SH-SY5Y (cell line): ENCODE measurements around the gene SNX11.

Experiments used
- GATA2 ChIP-seq: IDR thresholded peaks from 2 replicates; pipeline ENCODE4 v1.6.1; 2011; ENCODE audit warnings: mild to moderate bottlenecking, low read depth, low read length
- GATA3 ChIP-seq: IDR thresholded peaks from 2 replicates; pipeline ENCODE4 v1.6.1; 2011; ENCODE audit warnings: low read depth, mild to moderate bottlenecking, low read length, moderate library complexity

SNX11 gene

DNA sequence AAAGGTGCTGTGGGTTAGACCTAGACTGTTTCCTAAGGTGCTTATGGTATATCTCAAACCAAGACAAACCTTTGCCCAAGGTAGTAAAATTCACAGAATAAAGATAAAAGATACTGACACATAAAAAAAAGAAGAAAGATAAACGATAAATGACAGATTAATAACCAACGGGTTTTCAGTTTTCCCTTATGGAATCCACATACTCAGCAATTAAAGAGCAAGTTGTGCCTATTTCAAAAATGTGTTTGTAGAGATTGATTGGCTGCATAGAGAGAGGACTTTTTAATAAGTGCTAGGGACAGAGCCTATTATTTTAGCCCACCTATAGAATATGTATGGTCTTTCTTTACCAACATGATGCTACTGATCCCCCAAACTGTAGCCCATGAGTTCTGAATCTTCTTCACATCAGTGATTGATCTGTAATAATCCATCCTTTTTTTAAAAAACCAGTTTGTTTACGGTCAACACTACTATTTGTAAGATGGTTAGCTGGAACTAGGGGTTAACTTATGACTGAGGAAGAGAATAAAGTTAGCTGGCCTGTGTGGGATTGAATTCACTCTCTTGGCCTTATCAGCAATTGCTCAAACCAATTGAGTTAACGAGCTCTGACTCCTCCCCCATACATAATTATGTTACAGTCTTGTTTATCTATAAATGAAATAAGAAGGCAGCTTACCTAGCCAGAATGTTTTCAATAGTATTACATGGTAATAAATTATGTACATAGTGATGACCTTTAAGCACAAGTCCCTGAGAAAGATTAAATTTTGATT is 53.8 kb downstream of the SNX11 start:
- TF ChIP-seq GATA2 (no peak), GATA3 (no peak)

DNA sequence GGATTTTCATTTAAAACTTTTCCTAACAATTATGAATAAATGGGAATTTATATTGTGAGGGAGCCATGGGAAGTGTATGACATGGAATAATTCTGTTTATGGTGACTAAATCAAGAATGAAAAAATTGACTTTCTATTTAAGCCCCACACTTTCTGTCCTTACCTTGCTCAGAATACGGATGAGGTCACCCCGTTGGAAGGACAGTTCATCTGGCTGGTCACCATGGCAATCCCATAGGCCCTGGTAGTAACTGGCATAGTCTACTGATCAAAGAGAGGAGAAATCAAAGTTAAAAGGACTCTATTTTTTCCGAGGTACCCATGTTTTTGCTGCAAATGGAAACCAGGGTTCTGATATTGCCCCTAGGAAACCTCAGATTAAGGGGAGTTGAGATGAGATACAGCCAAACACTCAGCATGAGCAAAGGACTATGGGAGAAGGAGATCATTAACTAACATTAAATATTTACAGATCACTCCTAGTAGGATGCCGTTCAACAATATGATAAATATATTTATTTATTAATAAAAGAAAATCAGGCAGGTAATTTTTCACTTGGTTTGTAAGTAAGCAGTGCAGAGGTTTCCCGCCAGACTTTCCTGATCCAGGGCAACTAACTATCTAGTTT is 54.9 kb downstream of the SNX11 start:
- TF ChIP-seq GATA3 (no peak), GATA2 (no peak)

DNA sequence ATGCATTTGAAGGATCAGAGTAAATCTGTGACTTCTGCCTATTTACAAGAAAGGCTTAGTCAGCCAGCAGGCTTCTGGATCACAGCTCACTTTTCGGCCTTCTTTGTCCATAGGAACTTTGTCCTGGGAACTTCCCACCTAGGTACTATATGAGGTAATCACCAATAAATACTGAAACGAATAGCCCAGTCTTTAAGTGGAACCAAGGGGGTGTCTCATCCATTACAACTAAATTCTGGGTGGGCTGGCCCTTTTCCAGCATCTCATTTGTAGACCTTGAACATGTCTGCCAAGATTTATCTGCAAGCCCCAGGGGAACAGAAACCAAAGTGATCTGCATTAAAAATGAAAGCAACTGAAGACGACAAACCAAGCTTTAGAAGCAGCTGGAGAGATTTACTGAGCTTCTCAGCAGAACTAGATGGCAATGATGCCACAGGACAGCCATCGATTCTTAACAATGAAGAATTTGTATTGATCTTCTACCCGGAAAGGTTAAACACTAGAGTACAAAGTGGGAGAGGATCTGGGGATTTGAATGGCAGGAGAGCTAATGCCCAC is 55.5 kb downstream of the SNX11 start:
- TF ChIP-seq GATA3 (no peak), GATA2 (no peak)

DNA sequence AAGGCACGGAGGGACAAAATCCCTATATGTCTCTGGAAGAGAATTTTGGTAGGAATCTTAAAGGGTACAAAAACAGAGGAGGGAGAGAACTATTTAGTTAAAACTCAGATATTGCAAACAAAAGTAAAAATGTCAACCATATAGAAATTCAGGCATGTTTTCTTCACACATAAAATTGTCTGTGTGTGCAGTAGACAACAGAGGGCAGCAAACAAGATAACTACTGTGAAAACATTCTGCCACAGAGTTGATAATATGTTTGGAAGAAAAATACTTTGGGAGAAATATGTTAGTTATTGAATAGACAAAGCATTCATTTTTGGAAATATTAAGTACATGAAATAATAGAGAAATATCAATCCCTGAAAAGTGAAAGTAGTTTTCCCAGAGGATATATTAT is 56.2 kb downstream of the SNX11 start:
- TF ChIP-seq GATA3, result no peak
- no peak for TF ChIP-seq GATA2

DNA sequence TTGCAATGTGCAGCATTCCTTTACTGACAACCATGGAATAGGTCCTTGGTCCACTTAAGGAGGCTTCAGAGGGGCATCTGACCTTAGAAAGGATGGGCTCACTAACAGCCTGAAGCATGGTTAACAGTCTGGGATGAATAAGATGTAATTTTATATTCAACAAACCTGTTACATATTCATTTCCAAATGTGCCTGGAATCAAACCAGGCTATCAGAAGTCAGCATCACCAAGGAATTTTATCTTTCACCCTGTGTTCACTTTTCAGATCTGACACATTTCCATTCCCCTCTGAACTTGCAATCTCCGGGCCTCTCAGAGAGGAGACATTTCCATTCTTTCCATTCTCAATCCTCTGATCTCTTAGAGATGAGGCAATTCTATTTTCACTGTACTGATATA is 62.4 kb downstream of the SNX11 start:
- TF ChIP-seq GATA2 (no peak), GATA3 (no peak)
